ENCODE measurements around the gene NAP1L4. TPM values are rescaled to one million over a fixed set of nuclear protein-coding genes. Genes with fewer than 3 reads are reported as not detected.

NAP1L4 gene
- total RNA-seq, 1 donor from 2014 or later, result 224 TPM

GRCh38 chr11:2934611-2935239 is 57.4 kb downstream of the NAP1L4 start:
- Mint-ChIP-seq H3K4me1 (peaks cover 9% of the 10 kb centered on the region), H3K36me3 (ENCODE audit: low read depth) (peaks cover 24% of the 10 kb centered on the region), H3K27ac (ENCODE audit: unreplicated experiment) (no peak overlapping the region), H3K4me3 (peak overlapping the region; percentile 23), H3K27me3 (ENCODE audit: low read depth) (peaks cover 42% of the 10 kb centered on the region), H3K9me3 (peaks cover 11% of the 10 kb centered on the region)
- no peak for DNase-seq (ENCODE audit: low read depth, low spot score)
- TF ChIP-seq CTCF (conservative IDR thresholded peaks at IDR 0.05), result no peak

GRCh38 chr11:2934021-2934550 is 58.0 kb downstream of the NAP1L4 start:
- no peak for DNase-seq (ENCODE audit: low read depth, low spot score)
- no peak for TF ChIP-seq CTCF (conservative IDR thresholded peaks at IDR 0.05)
- Mint-ChIP-seq H3K36me3 (ENCODE audit: low read depth) (peaks cover 21% of the 10 kb centered on the region), H3K9me3 (peaks cover 10% of the 10 kb centered on the region), H3K27ac (ENCODE audit: unreplicated experiment) (peak overlapping the region; percentile 28), H3K4me3 (no peak overlapping the region), H3K27me3 (ENCODE audit: low read depth) (peaks cover 43% of the 10 kb centered on the region), H3K4me1 (peaks cover 9% of the 10 kb centered on the region)

DNA sequence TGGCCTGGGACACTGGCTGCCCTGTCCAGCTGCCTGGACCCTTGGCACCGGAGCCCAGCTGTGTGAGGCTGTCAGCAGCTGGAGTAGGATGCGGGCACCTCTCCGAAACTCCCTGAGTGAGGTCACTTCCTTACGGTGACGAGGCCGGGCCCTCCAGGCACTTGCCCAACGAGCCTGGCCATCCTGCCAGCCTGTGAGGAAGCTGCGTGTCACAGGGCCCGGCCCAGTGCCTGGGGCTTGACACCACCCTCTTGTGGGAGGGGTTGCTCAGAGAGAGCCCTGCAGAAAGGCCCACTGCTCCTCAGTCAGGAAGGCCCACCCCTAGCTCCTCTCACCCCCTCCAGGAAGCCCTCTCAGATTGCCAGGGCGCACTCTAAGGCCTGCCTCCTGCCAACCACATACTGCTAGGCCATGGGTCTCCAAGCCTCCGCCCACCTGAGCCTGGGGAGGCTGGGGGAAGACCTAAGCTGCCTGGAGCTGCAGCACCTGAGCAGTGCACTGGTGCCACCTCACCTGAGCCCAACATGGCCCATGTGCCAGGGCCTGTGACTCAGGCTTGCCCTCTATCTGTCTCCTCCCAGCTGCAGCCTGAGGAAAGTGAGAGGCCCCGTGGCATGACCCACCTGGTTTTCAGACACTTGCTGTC is 58.6 kb downstream of the NAP1L4 start:
- DNase-seq (ENCODE audit: low read depth, low spot score), result no peak
- H3K9me3 Mint-ChIP-seq, result peaks cover 4% of the 10 kb centered on the region

GRCh38 chr11:2932850-2933251 is 59.3 kb downstream of the NAP1L4 start:
- H3K36me3 Mint-ChIP-seq (ENCODE audit: low read depth), result peaks cover 9% of the 10 kb centered on the region
- H3K4me3 Mint-ChIP-seq, result peak overlapping the region; percentile 34
- H3K27me3 Mint-ChIP-seq (ENCODE audit: low read depth), result peaks cover 48% of the 10 kb centered on the region
- DNase-seq (ENCODE audit: low read depth, low spot score), result no peak
- no peak for TF ChIP-seq CTCF (conservative IDR thresholded peaks at IDR 0.05)
- H3K9me3 Mint-ChIP-seq, result peaks cover 2% of the 10 kb centered on the region
- peaks cover 15% of the 10 kb centered on the region for H3K4me1 Mint-ChIP-seq
- no peak overlapping the region for H3K27ac Mint-ChIP-seq (ENCODE audit: unreplicated experiment)

More for the DNA sequence above, 58.6 kb downstream of the NAP1L4 start:
- peaks cover 43% of the 10 kb centered on the region for H3K27me3 Mint-ChIP-seq (ENCODE audit: low read depth)
- TF ChIP-seq CTCF (conservative IDR thresholded peaks at IDR 0.05), result no peak
- no peak overlapping the region for H3K4me3 Mint-ChIP-seq
- H3K4me1 Mint-ChIP-seq, result peaks cover 11% of the 10 kb centered on the region
- peaks cover 15% of the 10 kb centered on the region for H3K36me3 Mint-ChIP-seq (ENCODE audit: low read depth)
- peak overlapping the region; percentile 28 for H3K27ac Mint-ChIP-seq (ENCODE audit: unreplicated experiment)

GRCh38 chr11:2931771-2932738 is 60.1 kb downstream of the NAP1L4 start:
- H3K9me3 Mint-ChIP-seq, result no peaks in the 10 kb centered on the region
- peaks cover 2% of the 10 kb centered on the region for H3K36me3 Mint-ChIP-seq (ENCODE audit: low read depth)
- H3K4me3 Mint-ChIP-seq, result peak overlapping the region; percentile 34
- DNase-seq (ENCODE audit: low read depth, low spot score), result no peak
- peaks cover 53% of the 10 kb centered on the region for H3K27me3 Mint-ChIP-seq (ENCODE audit: low read depth)
- TF ChIP-seq CTCF (conservative IDR thresholded peaks at IDR 0.05), result no peak
- H3K4me1 Mint-ChIP-seq, result peaks cover 15% of the 10 kb centered on the region
- H3K27ac Mint-ChIP-seq (ENCODE audit: unreplicated experiment), result no peak overlapping the region

Measured in neural crest cell (in vitro differentiated cells).